Endothelial cell (in vitro differentiated cells): ENCODE data around the gene ANKRD55. TPM values are rescaled to one million over a fixed set of nuclear protein-coding genes. Genes with fewer than 3 reads are reported as not detected.

Source experiments
- DNase-seq: peaks from one replicate; pipeline ENCODE4 v3.0.0; 2021; ENCODE audit warnings: low spot score
- H3K27ac Mint-ChIP-seq: one replicate; pipeline ENCODE4 v1.8.0; 2021; ENCODE audit warnings: mixed read lengths, inconsistent platforms; ENCODE audit not compliant: unreplicated experiment
- H3K27me3 Mint-ChIP-seq: one replicate; pipeline ENCODE4 v1.8.0; 2021; ENCODE audit warnings: mild to moderate bottlenecking, moderate library complexity, mixed read lengths, inconsistent platforms; ENCODE audit not compliant: unreplicated experiment
- H3K36me3 Mint-ChIP-seq: one replicate; pipeline ENCODE4 v1.8.0; 2021; ENCODE audit warnings: mild to moderate bottlenecking, low read depth, mixed read lengths, inconsistent platforms; ENCODE audit not compliant: unreplicated experiment
- H3K4me1 Mint-ChIP-seq: one replicate; pipeline ENCODE4 v1.8.0; 2021; ENCODE audit warnings: mild to moderate bottlenecking, mixed read lengths, inconsistent platforms; ENCODE audit not compliant: unreplicated experiment
- H3K4me3 Mint-ChIP-seq: one replicate; pipeline ENCODE4 v1.8.0; 2021; ENCODE audit warnings: mild to moderate bottlenecking, mixed read lengths, inconsistent platforms; ENCODE audit not compliant: unreplicated experiment
- H3K9me3 Mint-ChIP-seq: one replicate; pipeline ENCODE4 v1.8.0; 2021; ENCODE audit warnings: mixed read lengths, inconsistent platforms; ENCODE audit not compliant: unreplicated experiment
- CTCF ChIP-seq: fragments of 200-600 bp; sonication (generic); IDR thresholded peaks from one replicate; pipeline ENCODE4 v1.5.0; 2021; ENCODE audit warnings: antibody characterized with exemption; ENCODE audit not compliant: unreplicated experiment
- total RNA-seq: library from RNA; stranded (reverse); fragmentation: NEBNext Ultra II Directional; extraction: Animal tissue kit (Norgen Biotek cat#: 25700); gene quantifications from one replicate; pipeline ENCODE4 v1.2.1, GENCODE V29; 2021; ENCODE audit not compliant: unreplicated experiment

ANKRD55 gene
- total RNA-seq, 1 donor from 2014 or later, result not detected

DNA sequence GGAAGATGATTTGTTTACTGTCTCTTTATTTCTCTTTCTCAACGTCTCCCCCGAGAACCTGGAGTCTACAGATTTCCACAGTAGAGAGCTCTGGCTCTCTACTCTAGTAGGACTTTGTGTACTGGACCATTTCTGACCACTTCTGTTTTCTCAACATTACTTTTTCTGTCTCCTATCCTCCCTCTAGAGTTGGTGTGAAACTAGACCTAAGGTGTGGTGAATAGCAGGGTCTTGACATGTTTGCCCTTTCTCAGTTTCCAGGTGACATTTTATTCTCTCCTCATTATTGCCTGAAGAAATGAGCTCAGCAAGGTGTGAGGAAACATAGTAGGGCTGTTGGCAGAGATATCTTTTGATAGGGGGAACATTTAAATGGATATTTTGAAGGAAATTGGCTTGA is 176.3 kb downstream of the ANKRD55 start:
- Mint-ChIP-seq H3K9me3 (no peaks in the 10 kb centered on the region), H3K27me3 (peaks cover 2% of the 10 kb centered on the region), H3K4me1 (no peaks in the 10 kb centered on the region), H3K4me3 (no peak overlapping the region), H3K27ac (no peak overlapping the region), H3K36me3 (peaks cover 4% of the 10 kb centered on the region)
- TF ChIP-seq CTCF, result no peak
- no peak for DNase-seq

DNA sequence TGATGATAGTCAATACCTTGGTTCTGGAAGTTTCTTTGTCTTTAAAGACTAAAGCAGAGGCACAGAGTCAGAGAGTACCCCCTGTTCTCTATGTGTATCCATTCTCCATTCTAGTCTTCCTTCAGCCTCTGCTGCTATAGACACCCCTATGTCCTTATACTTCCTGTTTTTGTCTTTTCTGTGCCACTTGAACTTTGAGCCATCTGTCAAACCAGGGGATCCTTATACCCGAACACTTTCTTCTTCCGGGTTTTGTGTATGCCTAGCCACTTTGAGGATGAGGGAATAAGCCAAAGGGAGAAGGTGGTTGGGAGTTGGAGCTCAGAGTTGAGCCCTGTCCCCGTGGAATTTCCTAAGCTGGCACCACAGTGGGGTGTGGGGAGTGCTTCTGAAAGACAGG is 177.3 kb downstream of the ANKRD55 start:
- Mint-ChIP-seq H3K27me3 (peaks cover 2% of the 10 kb centered on the region), H3K36me3 (peaks cover 4% of the 10 kb centered on the region), H3K4me3 (no peak overlapping the region), H3K27ac (no peak overlapping the region), H3K9me3 (no peaks in the 10 kb centered on the region), H3K4me1 (peaks cover 3% of the 10 kb centered on the region)
- TF ChIP-seq CTCF, result no peak
- no peak for DNase-seq

DNA sequence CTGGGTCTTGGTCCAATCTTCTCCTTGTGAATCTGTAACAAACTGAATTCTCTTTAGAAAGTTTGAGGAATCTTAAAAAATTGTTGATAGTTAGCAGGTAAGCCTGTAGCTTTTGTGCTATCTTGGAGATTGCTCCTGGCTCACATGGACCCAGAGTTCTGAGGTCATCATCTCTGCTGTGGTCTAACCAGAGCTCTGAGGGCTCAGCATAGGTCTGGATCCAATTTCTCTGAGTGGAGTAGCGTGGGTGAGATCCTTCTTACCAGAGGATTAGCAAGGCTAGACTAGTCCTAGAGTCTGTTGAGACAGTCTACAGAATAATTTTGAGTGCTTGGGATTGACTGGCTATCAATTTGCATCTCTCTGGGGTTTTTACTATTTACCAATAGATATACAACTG is 177.8 kb downstream of the ANKRD55 start:
- Mint-ChIP-seq H3K4me1 (peaks cover 7% of the 10 kb centered on the region), H3K9me3 (no peaks in the 10 kb centered on the region), H3K27ac (no peak overlapping the region), H3K27me3 (no peaks in the 10 kb centered on the region), H3K36me3 (peaks cover 4% of the 10 kb centered on the region), H3K4me3 (no peak overlapping the region)
- DNase-seq, result no peak
- no peak for TF ChIP-seq CTCF

DNA sequence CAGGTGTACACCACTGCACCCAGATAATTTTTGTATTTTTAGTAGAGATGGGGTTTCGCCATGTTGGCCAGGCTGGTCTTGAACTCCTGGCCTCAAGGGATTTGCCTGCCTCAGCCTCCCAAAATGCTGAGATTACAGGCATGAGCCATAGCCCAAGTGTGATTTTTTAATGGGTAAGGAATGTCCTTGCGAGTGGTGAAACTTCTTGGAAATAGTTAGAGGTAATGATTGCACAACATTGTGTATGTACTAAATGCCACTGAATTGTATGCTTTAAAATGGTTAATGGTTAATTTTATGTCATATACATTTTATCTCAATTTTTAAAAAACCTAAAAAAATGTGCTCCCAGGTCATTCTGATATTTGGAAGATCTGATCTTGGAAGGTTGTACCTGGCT is 178.5 kb downstream of the ANKRD55 start:
- peaks cover 10% of the 10 kb centered on the region for H3K4me1 Mint-ChIP-seq
- no peak overlapping the region for H3K4me3 Mint-ChIP-seq
- no peaks in the 10 kb centered on the region for H3K27me3 Mint-ChIP-seq
- no peaks in the 10 kb centered on the region for H3K9me3 Mint-ChIP-seq
- H3K36me3 Mint-ChIP-seq, result peaks cover 4% of the 10 kb centered on the region
- TF ChIP-seq CTCF, result no peak
- no peak for DNase-seq
- no peak overlapping the region for H3K27ac Mint-ChIP-seq

- H3K9me3 Mint-ChIP-seq, result no peaks in the 10 kb centered on the region
- no peak for TF ChIP-seq CTCF
These were observed 179.8 kb downstream of the ANKRD55 start for GRCh38 chr5:56053363-56053762.

More at GRCh38 chr5:56053363-56053762, 179.8 kb downstream of the ANKRD55 start:
- H3K27me3 Mint-ChIP-seq, result peaks cover 3% of the 10 kb centered on the region
- H3K4me1 Mint-ChIP-seq, result peaks cover 10% of the 10 kb centered on the region
- DNase-seq, result no peak
- H3K36me3 Mint-ChIP-seq, result peaks cover 4% of the 10 kb centered on the region
- H3K4me3 Mint-ChIP-seq, result no peak overlapping the region
- H3K27ac Mint-ChIP-seq, result no peak overlapping the region
